Measurements from ENCODE around the gene CERS6.

Gene CERS6

DNA sequence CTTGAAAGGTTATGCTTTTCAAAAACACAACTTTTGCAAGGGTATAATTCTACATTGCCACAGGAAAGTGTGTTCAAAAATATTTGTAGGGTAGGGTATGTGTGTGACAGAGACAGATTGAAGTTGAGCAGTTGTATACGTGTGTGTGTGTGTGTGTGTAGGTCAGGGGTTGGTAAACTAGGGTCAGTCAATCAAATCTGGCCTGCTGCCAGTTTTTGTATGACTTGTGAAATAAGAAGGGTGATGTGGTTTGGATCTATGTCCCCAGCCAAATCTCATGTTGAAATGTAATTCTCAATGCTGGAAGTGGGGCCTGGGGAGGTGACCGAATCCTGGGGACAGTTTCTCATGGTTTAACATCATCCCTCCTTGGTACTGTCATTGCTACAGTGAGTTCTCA lies 148.2 kb downstream of the CERS6 start:
- POLR2A ChIA-PET, result no interaction called here
- CTCF ChIA-PET, result interaction anchor here (0.9 kb wide), 1 partner anchor 12 kb away, joined by 3 read pairs; no protein-coding TSS in a partner anchor
- H3K4me3 ChIP-seq (ENCODE audit: low read depth, low read length), result no peak overlapping the region
- TF ChIP-seq, protein P1, sequence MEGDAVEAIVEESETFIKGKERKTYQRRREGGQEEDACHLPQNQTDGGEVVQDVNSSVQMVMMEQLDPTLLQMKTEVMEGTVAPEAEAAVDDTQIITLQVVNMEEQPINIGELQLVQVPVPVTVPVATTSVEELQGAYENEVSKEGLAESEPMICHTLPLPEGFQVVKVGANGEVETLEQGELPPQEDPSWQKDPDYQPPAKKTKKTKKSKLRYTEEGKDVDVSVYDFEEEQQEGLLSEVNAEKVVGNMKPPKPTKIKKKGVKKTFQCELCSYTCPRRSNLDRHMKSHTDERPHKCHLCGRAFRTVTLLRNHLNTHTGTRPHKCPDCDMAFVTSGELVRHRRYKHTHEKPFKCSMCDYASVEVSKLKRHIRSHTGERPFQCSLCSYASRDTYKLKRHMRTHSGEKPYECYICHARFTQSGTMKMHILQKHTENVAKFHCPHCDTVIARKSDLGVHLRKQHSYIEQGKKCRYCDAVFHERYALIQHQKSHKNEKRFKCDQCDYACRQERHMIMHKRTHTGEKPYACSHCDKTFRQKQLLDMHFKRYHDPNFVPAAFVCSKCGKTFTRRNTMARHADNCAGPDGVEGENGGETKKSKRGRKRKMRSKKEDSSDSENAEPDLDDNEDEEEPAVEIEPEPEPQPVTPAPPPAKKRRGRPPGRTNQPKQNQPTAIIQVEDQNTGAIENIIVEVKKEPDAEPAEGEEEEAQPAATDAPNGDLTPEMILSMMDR (IDR thresholded peaks at IDR 0.05; ENCODE audit: insufficient read depth, low read length, missing control alignments), result no peak
- DNase-seq (ENCODE audit: low read depth, low spot score), result no peak

DNA sequence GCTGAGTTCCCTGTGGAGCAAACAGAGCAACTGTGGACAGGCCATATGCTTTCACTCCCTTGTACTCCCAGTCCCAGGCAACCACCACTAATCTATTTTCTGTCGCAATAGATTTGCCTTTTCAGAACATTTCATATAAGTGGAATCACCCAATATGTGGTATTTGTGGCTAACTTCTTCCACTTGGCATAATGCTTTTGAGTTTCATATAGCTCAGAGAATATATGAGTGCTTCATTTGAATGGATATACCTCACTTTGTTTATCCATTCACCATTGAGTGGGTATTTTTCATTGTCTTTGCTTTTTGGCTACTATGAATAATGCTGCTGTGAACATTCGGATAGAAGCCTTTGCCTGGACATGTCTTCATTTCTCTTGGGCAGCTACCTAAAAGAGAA lies 151.9 kb downstream of the CERS6 start:
- CTCF ChIA-PET, result interaction anchor here (1.2 kb wide), 1 partner anchor 9 kb away, joined by 3 read pairs; no protein-coding TSS in a partner anchor

DNA sequence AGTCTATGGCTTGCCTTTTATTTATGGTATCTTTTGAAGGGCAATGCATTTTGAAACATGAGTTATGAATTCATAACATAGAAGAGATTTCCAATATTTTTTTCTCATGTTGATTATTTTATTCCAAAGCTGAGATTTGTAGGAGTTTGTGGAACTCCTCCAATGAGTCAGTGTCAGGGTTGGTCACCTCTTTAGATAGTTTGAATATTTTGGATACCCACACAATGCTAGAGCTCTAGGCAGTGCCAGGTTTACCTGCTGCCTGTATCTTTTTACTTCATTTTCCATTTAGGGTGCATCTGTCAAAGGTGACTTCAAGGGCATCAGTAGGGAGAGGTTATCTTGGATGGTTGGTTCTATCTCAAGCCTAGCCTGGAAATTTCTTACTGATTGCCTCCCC lies 152.7 kb downstream of the CERS6 start:
- ChIA-PET POLR2A (no interaction called here), CTCF (interaction anchor here (1.2 kb wide), 1 partner anchor 10 kb away, joined by 3 read pairs; no protein-coding TSS in a partner anchor)
- no peak overlapping the region for H3K4me3 ChIP-seq (ENCODE audit: low read depth, low read length)
- TF ChIP-seq, protein P1 (IDR thresholded peaks at IDR 0.05; ENCODE audit: insufficient read depth, low read length, missing control alignments), result no peak
- DNase-seq (ENCODE audit: low read depth, low spot score), result no peak

More for the DNA sequence above, 151.9 kb downstream of the CERS6 start:
- POLR2A ChIA-PET, result no interaction called here
- TF ChIP-seq, protein P1 (IDR thresholded peaks at IDR 0.05; ENCODE audit: insufficient read depth, low read length, missing control alignments), result no peak
- H3K4me3 ChIP-seq (ENCODE audit: low read depth, low read length), result no peak overlapping the region
- DNase-seq (ENCODE audit: low read depth, low spot score), result no peak

- no peak for DNase-seq (ENCODE audit: low read depth, low spot score)
- TF ChIP-seq, protein P1 (IDR thresholded peaks at IDR 0.05; ENCODE audit: insufficient read depth, low read length, missing control alignments), result no peak
- ChIA-PET CTCF (no interaction called here), POLR2A (no interaction called here)
- H3K4me3 ChIP-seq (ENCODE audit: low read depth, low read length), result no peak overlapping the region
Measured at GRCh38 chr2:168611091-168611490, 155.0 kb downstream of the CERS6 start.

GRCh38 chr2:168611896-168612650 lies 156.0 kb downstream of the CERS6 start:
- DNase-seq (ENCODE audit: low read depth, low spot score), result no peak
- ChIA-PET CTCF (interaction anchor here (0.9 kb wide), 1 partner anchor 265 kb away, joined by 3 read pairs; no protein-coding TSS in a partner anchor), POLR2A (no interaction called here)
- no peak overlapping the region for H3K4me3 ChIP-seq (ENCODE audit: low read depth, low read length)
- TF ChIP-seq, protein P1 (IDR thresholded peaks at IDR 0.05; ENCODE audit: insufficient read depth, low read length, missing control alignments), result no peak

GRCh38 chr2:168612719-168613118 lies 156.6 kb downstream of the CERS6 start:
- ChIA-PET POLR2A (no interaction called here), CTCF (no interaction called here)
- no peak overlapping the region for H3K4me3 ChIP-seq (ENCODE audit: low read depth, low read length)
- TF ChIP-seq, protein P1 (IDR thresholded peaks at IDR 0.05; ENCODE audit: insufficient read depth, low read length, missing control alignments), result no peak
- DNase-seq (ENCODE audit: low read depth, low spot score), result no peak
